ENCODE results near the gene DUSP12.
A peak's percentile ranks its signal among the peaks of the same experiment; 100 is the strongest.
"Not testable (repeated sequence)": the region's sequence is repeated elsewhere in the genome, so short reads cannot be mapped to it uniquely, and the experiment has no call there.

DUSP12 gene

DNA sequence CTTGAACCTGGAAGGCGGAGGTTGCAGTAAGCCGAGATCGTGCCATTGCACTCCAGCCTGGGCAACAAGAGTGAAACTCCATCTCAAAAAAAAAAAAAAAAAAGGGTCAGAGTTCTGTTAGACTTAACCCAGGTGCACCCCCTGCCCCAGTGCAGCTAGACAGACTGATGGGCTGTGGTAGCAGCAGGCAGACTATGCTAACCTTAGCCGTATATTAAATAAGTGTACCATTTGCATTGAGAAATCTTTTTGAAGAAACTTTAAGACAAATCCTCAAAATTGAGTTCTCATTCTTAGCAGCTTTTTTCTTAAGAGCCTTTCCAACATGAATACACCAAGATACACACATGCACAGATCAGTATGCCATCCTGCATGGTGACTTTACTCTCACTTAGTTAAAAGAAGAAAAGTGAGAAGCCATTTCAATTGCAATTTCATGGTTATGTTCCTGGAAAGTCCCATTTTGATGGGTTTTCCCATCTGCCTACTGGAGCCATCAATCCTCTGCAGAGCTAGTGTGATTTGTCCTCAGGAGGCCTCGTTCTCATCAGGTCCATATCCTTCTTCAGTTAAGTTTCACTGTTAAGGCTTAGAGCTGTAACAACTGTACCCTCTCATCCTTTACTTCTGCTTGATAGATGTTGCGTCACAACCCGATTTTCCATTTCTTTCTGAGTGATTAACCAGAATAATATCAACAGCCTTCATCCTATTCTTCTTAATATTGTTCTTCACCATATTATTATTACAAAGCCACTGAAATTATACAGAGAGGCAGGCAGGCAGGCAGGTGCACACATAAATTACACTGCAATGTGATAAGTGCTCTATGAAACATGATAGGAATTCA, 21.0 kb upstream of the DUSP12 start:
- DNase-seq = no peak

DNA sequence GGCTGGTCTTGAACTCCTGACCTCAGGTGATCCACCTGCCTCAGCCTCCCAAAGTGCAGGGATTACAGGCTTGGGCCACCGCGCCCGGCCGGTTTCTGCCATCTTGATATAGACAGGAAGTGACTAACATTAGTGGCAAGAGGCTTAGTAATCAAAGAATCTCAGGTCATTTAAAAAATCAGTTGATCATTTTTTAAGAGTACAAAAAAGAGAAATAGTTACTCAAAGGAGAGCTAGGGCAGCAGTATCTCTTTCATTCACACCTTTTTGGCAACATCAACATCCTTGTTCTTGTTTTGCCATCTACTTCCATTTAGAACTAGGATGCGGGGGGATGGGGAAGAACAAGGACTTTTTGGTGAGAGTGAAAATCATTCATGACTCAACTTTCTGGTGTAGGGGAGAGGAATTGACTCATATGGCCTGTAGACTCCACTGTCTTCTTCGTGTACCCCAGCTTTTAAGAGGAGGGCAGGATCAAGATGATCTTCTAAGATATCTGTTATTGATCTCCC, 19.5 kb upstream of the DUSP12 start:
- DNase-seq = peak; percentile 71

DNA sequence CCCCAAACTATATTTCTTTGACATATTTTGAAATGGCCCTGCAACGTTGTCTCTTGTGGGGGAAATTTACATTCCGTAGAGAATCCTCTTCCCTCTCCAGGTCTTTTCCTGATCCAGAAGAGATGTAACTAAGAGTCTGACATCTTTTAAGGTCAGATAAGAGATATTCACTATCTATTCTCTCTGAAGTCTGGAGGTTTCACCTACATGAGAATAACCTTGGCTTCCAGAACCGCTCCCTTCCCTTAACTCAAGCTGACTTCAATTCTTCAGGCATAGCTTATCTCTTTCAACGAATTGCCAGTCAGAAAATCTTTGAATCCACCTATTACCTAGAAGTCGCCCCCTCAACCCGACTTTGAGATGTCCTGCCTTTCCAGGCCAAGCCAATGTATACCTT, 18.3 kb upstream of the DUSP12 start:
- DNase-seq = no peak

DNA sequence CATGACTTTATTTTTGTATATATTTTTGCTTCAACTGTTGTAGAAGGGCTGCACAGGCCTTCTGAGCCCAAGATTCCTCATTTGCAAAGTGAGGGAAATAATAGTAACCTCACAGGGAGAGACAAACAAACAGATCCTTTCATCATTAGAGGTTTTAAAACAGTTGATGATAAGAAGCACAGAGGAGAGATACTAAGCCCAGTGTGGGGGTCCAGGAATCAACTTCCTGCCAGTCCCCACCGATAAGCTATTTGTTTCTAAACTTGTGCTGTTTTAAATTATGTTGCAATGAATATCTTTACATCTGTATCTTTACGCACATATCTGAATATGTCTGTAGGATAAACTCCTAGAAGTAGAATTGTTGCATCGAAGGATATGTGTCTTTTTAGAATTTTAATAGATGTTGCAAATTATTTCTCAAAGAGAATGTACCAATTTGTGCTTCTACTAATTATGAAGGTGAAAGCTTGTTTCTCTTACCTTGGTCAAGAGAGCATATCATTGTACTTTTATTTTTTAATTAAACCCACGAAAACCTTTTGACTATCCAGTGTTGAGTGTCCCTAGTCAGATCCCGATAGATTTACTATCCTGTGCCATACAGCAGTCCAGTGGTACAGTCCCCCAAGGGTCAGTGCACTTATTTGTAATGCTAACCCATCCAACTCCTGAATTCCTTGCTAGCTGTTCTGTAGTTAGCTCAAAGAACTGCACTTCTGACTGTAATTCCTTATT, 17.4 kb upstream of the DUSP12 start:
- no peak for DNase-seq

DNA sequence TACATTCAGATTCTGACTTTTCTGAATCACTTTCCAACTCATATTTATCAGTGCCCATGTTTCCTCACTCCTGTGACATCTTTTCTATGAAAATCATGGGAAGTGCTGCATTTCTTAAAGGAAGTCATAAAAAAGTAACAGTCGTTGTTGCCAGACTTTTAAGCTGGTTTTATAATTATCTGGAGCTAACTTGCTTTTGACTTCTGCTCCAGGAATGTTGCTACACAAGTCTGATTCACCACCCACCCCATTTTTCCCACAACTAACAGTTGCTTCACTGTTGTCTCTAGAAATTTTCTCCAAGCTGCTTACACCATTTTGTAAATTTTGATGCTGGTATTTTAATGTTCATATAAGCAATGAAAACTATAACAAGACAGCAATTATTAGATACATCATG, 16.1 kb upstream of the DUSP12 start:
- DNase-seq = no peak

DNA sequence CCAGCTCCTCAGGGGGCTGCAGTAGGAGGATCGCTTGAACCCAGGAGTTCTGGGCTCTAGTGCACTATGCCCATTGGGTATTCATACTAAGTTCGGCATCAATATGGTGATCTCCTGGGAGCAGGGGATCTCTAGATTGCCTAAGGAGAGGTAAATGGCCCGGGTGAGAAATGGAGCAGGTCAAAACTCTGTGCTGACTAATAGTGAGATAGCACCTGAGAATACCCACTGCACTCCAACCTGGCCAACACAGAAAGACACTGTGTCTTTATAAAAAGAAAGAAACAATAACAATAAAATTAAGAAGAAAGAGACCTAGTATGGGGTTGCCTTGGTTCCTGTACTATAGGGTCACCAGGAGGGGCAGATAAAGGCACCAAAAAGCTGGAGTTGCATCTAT, 13.7 kb upstream of the DUSP12 start:
- no peak for DNase-seq

DNA sequence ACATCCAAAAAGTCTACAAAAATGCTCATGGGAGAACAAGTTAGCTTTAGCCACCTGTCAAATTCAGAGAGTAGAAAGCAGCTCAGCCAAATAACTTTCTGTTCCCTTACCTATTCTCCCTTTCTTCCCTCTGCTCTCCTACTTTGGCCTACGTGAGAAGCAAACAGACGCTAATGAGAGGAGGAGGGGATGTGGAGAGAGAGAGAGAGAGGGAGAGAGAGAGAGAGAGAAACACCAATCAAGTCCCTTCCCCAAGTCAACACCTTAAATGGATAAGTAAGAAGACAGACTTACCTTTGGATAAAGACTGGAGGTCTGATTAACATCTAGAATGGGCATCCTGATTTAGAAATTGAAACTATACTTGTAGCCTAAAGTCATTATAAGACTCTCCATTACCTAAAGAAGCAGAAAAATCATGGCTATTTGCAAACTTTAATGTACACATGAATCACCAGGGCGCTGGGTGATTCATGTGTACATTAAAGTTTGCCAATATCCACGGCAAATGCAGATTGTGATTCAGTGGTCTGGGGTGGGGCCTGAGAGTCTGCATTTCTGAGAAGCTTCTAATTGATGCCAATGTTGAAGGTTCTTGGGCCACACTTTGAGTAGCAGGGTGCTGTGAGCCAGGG, 13.1 kb upstream of the DUSP12 start:
- DNase-seq = no peak

DNA sequence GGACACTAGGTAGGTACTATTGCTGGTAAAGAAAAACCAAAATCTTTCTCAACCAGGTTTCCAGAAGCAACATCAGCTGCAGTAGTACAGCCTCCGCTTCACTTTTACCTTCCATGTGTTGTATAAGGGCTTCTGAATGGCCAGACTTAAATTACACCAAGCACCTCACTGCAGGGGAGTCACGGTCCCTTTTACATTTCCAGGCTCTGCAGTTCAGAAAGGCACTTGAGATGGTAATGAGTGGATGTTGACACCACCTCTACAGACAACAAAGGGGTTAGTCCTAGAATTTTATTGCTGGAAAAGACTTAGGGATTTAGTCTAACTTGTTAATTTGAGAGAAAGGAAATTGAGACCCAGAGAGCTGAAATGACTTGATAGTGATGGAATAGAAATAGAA, 12.0 kb upstream of the DUSP12 start:
- DNase-seq = no peak

DNA sequence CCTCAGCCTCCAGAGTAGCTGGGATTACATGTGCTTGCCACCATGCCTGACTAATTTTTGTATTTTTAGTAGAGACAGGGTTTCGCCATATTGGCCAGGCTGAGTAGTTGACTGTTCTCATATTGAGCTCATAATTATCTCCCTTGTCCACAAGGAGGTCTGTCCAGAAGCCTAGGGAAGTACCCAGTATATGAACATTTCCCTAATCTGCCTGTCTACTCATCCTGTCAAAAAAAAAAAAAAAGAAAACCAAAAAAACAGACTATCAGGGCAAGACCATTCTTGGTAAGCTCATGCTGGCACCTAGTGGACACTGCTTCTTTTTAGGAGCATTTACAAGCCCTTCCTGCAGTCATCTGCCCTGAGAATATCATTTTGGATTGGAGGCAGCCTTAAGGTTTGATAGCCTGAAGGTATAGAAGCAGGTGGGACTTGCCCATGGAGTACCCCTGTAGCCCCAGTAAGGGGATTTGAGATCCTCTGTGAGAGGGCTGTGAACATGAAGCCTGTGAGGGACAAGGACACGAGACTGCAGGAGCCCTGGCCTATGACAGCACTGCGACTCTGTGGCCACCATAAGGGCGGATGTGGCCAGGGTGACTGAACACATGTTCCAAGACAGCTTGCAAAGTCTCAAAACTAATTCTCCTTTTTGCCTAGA, 10.8 kb upstream of the DUSP12 start:
- peak; percentile 76 for DNase-seq

DNA sequence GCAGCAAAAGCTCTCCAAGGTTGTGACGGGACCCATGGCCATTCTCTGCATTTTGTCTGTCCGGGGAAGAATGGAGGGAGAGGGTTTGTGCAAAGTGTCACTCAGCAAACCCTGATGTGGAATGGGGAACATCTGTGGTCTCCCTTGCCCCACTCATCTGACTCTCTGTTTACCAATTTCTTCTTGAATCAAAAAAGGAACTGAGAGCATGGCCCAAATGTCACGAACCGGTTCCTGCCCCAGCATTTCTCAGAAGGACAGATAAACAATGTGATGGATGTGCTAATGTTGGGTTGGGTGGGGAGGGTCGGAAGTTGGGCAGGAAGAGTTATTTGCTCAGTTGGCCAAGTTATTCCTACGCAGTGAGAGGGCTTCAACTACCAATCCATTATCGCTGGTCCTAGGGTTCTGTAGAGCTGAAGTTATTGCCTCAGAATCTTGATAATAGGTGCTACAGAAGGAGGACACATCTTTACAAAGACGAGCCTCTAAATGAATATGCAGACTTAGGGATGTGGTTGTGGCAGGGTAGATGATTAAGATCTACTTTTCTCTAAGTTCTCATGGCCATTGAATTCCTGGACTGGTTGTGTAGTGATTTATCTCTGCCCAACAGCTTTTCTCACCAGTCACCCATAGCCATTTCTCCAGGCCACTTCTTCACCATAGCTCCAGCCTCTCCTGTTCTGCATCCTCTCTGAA, 9.6 kb upstream of the DUSP12 start:
- DNase-seq = no peak

DNA sequence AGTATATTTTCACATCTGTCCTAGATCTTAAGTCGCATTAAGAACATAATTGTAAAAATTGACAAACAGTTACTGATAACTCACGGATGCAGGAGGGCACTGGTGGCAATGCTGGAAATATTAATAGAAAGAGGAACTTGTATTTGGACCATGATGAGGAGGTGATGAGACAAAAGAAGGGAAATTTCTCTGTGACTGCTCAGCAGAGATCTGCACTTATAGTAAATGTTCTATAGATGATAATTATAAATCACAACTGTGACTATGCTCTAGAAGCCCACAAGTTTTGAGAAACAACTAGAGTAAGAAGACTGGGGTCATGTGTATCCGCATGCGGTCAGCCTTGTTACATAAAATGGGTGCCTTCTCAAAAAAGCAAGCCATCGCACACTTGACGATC, 8.7 kb upstream of the DUSP12 start:
- no peak for DNase-seq

DNA sequence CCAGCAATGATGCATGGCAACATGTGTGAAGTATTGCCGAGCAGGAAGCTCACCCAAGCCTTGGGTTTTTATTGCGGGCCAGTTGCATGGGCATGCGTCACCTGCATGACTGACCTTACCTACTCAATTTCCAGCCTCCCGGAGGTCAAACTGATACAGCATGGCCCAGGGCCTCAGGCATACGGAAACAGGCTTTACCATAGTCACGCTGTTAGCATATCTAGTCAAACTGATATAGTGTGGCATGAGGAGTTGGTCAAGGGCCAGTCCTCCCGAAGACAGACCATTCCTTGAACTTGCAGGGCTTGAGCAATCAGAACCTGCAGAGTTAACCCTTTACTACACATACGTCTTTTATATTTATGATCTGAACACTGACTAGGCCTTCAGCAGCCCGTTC, 6.4 kb upstream of the DUSP12 start:
- no peak for DNase-seq

DNA sequence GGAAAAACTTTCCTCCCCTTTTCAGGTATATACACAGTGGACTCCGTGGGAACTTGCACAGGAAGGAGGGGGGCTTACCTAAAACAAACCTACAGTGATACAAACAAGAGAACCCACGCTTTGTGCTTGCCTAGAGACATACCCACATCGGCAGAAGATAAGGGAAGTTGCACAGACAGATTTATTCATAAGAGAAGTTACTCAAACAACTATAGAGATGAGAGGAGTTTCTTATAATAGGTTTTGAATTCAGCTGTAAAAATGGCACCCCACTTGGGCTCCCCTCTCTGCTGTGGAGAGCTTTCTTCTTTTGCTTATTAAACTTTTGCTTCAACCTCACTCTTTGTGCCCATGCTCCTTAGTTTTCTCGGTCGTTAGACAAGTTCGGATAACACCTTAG, 1.8 kb upstream of the DUSP12 start:
- DNase-seq = no peak

DNA sequence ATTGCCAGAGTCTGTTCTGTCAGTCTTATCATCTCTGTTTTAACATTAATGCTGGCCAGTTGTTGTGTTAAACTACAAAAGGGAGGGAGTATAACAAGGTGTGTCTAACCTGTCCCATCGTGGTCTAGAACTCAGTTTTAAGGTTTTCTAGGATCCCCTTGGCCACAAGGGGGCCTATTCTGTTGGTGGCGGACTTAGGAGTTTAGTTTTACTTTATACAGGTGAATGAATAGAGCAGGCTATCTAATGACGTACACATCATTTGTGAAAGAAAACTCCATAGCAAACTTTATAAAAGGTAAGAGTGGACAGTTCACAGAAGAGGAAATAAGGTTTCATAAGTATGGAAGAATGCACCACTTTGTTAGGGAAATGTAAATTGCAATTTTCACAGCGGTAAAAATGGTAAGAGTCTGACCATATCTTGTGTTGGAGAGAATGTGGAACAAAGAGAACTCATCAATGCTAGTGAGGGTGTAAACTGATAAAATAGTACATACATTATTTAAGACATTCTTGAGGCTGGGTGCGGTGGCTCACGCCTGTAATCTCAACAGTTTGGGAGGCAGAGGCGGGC, 14.0 kb downstream of the DUSP12 start:
- no peak for DNase-seq

DNA sequence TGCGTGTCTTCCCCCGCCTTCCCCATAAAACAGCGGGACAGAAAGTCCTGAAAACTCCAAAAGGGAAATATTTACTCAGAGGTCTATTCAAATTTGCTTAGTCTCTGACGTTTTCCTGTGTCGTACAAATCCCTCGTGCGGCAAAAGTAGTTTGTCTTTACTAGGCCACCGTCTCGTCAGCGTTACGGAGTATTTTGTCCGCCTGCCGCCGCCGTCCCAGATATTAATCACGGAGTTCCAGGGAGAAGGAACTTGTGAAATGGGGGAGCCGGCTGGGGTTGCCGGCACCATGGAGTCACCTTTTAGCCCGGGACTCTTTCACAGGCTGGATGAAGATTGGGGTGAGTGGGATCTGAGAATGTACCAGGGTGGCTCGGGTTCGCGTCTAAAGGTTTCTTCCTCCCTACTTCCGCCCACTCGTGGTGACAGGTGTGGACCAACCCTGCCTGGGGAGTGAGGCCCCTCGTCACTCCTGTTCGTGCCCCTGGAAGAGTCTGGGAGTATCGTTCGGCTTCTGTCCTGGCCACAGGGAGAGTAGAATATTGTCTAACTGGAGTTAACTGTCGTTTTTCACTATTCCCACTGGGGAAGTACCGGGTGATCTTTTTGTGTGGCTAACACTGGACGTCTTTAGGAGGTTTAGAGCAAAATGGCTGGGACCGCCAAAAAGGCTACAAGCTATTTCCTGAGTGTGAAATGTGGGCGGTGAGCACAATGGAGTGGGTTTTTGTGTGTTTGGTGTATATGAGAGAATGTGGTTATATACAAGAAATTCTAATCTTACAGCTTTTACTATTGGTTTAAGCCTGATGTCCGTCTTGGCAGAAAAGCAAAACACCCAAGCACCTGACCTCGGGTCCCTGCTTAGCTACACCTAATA, 16.8 kb downstream of the DUSP12 start, which contains the start of gene ATF6:
ATF6 (plus strand) TSS at position 219 of the 880 bp plus-strand sequence; CDS start at position 260, 41 bp downstream.
- DNase-seq = peak; percentile 91

DNA sequence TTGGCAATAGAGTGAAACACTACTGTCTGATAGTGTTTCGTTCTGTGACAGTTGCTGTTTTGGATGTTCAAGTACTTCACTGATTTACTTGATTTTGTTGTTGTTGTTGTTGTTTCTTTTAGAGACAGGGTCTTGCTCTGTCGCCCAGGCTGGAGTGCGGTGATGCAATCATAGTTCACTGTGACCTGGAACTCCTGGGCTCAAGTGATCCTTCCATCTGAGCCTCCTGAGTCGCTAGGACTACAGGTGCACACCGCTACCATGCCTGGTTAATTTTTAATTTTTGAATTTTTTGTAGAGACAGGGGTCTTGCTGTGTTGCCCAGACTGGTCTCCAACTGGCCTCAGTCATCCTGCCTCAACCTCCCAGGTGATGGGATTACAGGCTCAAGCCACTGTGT, 18.9 kb downstream of the DUSP12 start:
- no peak for DNase-seq

DNA sequence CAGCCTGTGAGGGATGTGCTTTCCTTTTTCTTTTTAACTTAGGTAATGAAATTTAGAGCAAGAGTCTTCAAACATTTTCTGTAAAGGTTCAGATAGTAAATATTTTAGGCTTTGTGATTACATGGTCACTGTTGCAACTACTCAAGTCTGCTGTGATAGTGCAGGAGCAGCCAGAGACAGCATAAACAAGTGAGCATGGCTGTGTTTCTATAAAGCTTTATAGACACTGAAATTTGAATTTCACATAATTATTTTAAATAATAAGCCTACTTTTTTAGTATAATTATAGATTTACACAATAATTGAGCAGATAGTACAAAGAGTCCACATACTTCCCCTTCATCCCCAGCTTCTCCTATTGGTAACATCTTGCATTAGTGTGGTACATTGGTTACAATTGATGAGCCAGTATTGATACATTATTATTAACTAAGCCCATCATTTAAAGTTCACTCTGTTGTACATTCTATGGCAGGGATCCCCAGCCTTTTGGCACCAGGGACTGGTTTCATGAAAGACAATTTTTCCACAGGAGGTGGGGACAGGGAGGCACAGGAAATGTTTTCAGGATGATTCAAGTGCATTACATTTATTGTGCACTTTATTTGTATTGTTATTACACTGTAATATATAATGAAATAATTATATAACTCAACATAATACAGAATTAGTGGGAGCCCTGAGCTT, 19.5 kb downstream of the DUSP12 start:
- no peak for DNase-seq

DNA sequence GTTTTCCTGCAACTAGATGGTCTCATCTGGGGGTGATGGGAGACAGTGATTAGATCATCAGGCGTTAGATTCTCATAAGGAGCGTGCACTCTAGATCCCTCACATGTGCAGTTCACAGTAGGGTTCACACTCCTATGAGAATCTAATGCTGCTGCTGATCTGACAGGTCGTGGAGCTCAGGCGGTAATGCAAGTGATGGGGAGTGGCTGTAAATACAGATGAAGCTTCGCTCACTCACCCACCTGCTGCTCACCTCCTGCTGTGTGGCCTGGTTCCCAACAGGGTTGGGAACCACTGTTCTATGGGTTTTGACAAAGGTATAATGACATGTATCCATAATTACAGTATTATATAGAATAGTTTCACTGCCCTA, 20.1 kb downstream of the DUSP12 start:
- DNase-seq = not testable (repeated sequence)

DNA sequence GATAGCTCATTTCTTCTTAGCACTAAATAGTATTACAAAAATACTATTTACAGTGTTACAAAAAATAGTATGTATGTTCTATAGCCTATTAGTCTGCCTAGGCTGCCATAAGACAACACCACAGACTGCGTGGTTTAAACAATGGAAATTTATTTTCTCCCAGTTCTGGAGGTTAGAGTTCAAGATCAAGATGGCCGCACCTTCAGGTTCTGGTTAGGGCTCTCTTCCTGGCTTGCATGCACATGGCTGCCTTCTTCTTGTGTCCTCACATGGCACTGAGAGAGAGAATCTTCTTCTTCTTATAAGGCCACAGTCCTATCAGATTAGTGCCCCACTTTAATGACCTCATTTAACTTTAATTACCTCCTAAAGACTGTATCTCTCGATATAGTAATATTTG, 20.7 kb downstream of the DUSP12 start:
- no peak for DNase-seq

DNA sequence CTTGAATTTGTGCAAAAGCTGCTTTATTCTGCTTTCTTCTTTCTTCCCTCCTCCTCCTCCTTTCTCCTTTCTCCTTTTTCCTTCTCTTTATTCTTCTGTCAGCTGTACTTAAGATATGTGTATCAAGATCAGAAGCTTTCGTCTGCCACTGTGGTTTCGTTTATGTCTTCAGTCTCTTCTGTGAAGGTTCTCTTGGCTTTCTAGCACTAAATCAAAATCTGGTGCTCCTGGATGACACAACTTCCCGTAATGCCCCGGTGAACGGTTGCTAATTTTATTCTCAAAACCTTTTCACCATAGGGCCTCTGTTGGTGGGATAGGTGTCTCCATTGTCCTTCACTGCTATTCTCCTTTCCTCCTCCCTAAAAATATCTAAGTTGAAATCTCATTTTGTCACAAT, 21.6 kb downstream of the DUSP12 start:
- no peak for DNase-seq
